Kidney epithelial cell (primary cell): Measurements from ENCODE around the gene C1QB. TPM values are rescaled to one million over a fixed set of nuclear protein-coding genes. Genes with fewer than 3 reads are reported as not detected.

Experiments
- DNase-seq: peaks from one replicate; pipeline ENCODE4 v3.0.0-alpha.2; 2010; ENCODE audit warnings: low read depth
- H3K27me3 ChIP-seq: 2 replicates; pipeline ENCODE4 v1.6.0; 2011; ENCODE audit warnings: low read length; ENCODE audit not compliant: control insufficient read depth, insufficient read depth
- H3K36me3 ChIP-seq: 2 replicates; pipeline ENCODE4 v1.5.1; 2011; ENCODE audit warnings: low read length; ENCODE audit not compliant: control insufficient read depth, insufficient read depth
- H3K4me3 ChIP-seq: 2 replicates; pipeline ENCODE4 v1.5.1; 2011; ENCODE audit warnings: low read depth, mild to moderate bottlenecking, control low read depth, low read length
- CTCF ChIP-seq: IDR thresholded peaks from 2 replicates; pipeline ENCODE4 v1.5.1; 2011; ENCODE audit warnings: mild to moderate bottlenecking, moderate library complexity, low read length, control low read depth, inconsistent platforms; ENCODE audit not compliant: insufficient read depth, poor library complexity, severe bottlenecking
- total RNA-seq: library from RNA; depleted of rRNA; stranded (reverse); fragments of >200 nt; gene quantifications from 2 replicates; pipeline ENCODE4 v1.2.3, GENCODE V29; 2015

C1QB gene
- total RNA-seq, 1 donor from 2014 or later: 2.8 TPM

GRCh38 chr1:22619252-22619651 is 33.8 kb upstream of the C1QB start:
- no peak overlapping the region for H3K4me3 ChIP-seq
- H3K27me3 ChIP-seq: peaks cover 53% of the 10 kb centered on the region
- H3K36me3 ChIP-seq: no peaks in the 10 kb centered on the region
- TF ChIP-seq CTCF: no peak
- DNase-seq: no peak

- Histone ChIP-seq H3K36me3 (no peaks in the 10 kb centered on the region), H3K27me3 (peaks cover 50% of the 10 kb centered on the region), H3K4me3 (no peak overlapping the region)
- TF ChIP-seq CTCF: no peak
- DNase-seq: no peak
These were observed 33.2 kb upstream of the C1QB start for GRCh38 chr1:22619798-22620197.

GRCh38 chr1:22621761-22622160 is 31.3 kb upstream of the C1QB start:
- DNase-seq: no peak
- no peak for TF ChIP-seq CTCF
- Histone ChIP-seq H3K36me3 (no peaks in the 10 kb centered on the region), H3K27me3 (peaks cover 53% of the 10 kb centered on the region), H3K4me3 (no peak overlapping the region)

GRCh38 chr1:22625262-22625925 is 27.6 kb upstream of the C1QB start:
- no peak for DNase-seq
- Histone ChIP-seq H3K27me3 (peaks cover 42% of the 10 kb centered on the region), H3K4me3 (no peak overlapping the region), H3K36me3 (no peaks in the 10 kb centered on the region)
- TF ChIP-seq CTCF: no peak

GRCh38 chr1:22626237-22627157 is 26.5 kb upstream of the C1QB start:
- Histone ChIP-seq H3K4me3 (no peak overlapping the region), H3K36me3 (no peaks in the 10 kb centered on the region), H3K27me3 (peaks cover 39% of the 10 kb centered on the region)
- TF ChIP-seq CTCF: no peak
- no peak for DNase-seq
